K562 (cell line): Measurements from ENCODE around the gene TBC1D17. TPM values are rescaled to one million over a fixed set of nuclear protein-coding genes. Genes with fewer than 3 reads are reported as not detected.

ENCODE experiments used
- BRD9 ChIP-seq: fragments of 450-650 bp; IDR thresholded peaks from 2 replicates; pipeline ENCODE4 v1.6.1; 2018; ENCODE audit warnings: low read depth; ENCODE audit not compliant: partially characterized antibody
- ETS2 ChIP-seq: IDR thresholded peaks from 2 replicates; pipeline ENCODE4 v1.6.1; 2016; ENCODE audit warnings: borderline replicate concordance, missing genetic modification characterization, mild to moderate bottlenecking, moderate library complexity, missing compliant biosample characterization; ENCODE audit not compliant: poor library complexity, severe bottlenecking
- FUS ChIP-seq: fragments of 200-400 bp; formaldehyde crosslinking; optimal IDR thresholded peaks from 2 replicates; pipeline ENCODE3; 2017; ENCODE audit warnings: low read depth, low read length
- KDM4B ChIP-seq, 2 experiments: fragments of 450-650 bp in 1 of 2; sonication (generic) in 1 of 2; IDR thresholded peaks; 2 replicates each; pipeline ENCODE4 v1.6.1; 2016 to 2017; ENCODE audit warnings: borderline replicate concordance in 2 of 2, antibody characterized with exemption in 1 of 2, low read depth in 1 of 2, mild to moderate bottlenecking in 1 of 2
- PCBP1 ChIP-seq: fragments of 200-400 bp; formaldehyde crosslinking; IDR thresholded peaks from 2 replicates; pipeline ENCODE4 v1.6.1; 2018; ENCODE audit warnings: mild to moderate bottlenecking, low read depth, low read length; ENCODE audit not compliant: poor library complexity, severe bottlenecking
- POU5F1 ChIP-seq: fragments of 150-350 bp; IDR thresholded peaks from 2 replicates; pipeline ENCODE4 v1.6.1; 2014; ENCODE audit warnings: borderline replicate concordance, low read length, low read depth, mild to moderate bottlenecking; ENCODE audit not compliant: partially characterized antibody
- PPARD ChIP-seq: fragments of 250-450 bp; sonication (Bioruptor Pico); IDR thresholded peaks from 2 replicates; pipeline ENCODE4 v1.8.0; 2022; ENCODE audit warnings: inconsistent platforms, mild to moderate bottlenecking, moderate library complexity
- RBFOX2 ChIP-seq: fragments of 200-400 bp; formaldehyde crosslinking; IDR thresholded peaks from 2 replicates; pipeline ENCODE4 v1.6.1; 2017; ENCODE audit warnings: low read depth, mild to moderate bottlenecking, low read length, moderate library complexity
- ZBTB40 ChIP-seq, 2 experiments: fragments of 450-650 bp in 1 of 2; sonication (generic) in 1 of 2; formaldehyde crosslinking in 1 of 2; IDR thresholded peaks; 2 replicates each; pipeline versions ENCODE4 v1.7.1 to v1.9.0; 2016 to 2022; ENCODE audit warnings: inconsistent platforms in 1 of 2, mild to moderate bottlenecking in 1 of 2, missing genetic modification reagents in 1 of 2
- ZNF124 ChIP-seq: sonication (generic); formaldehyde crosslinking; IDR thresholded peaks from 2 replicates; pipeline ENCODE4 v1.8.1; 2022; ENCODE audit warnings: missing genetic modification reagents
- ZNF347 ChIP-seq: fragments of 450-650 bp; formaldehyde crosslinking; IDR thresholded peaks from 2 replicates; pipeline ENCODE4 v1.4.0; 2020; ENCODE audit warnings: low read depth, mild to moderate bottlenecking, moderate library complexity
- ZNF780A ChIP-seq: fragments of 250-450 bp; sonication (Bioruptor Pico); IDR thresholded peaks from 2 replicates; pipeline ENCODE4 v1.5.0; 2021; ENCODE audit warnings: mild to moderate bottlenecking
- polyA plus RNA-seq, 8 experiments: library from polyadenylated mRNA; depleted of rRNA in 4 of 8; stranded (reverse) in 5 of 8; unstranded in 3 of 8; fragments of >200 nt; fragmentation: Nextera tagmentation in 2 of 8; fragmentation: Illumina TruSeq in 1 of 8; extraction: Ambion mirVana in 2 of 8; extraction: Trizol in 1 of 8; gene quantifications; 2 replicates each; pipeline versions ENCODE4 v1.2.1 to v1.2.3, GENCODE V29; 2011 to 2014; ENCODE audit warnings: inconsistent platforms in 1 of 8, missing spikeins in 1 of 8
- total RNA-seq, 7 experiments: library from RNA; depleted of rRNA in 6 of 7; stranded (reverse); fragments of >200 nt in 6 of 7; fragmentation: Illumina TruSeq in 2 of 7; extraction: Trizol in 2 of 7; gene quantifications; 2 replicates each; pipeline versions ENCODE4 v1.2.1 to v1.2.3, GENCODE V29; 2011 to 2021; ENCODE audit warnings: low replicate concordance in 1 of 7
- TF ChIP-seq, protein P1 (sequence below): sonication (generic); formaldehyde crosslinking; IDR thresholded peaks from 2 replicates; pipeline ENCODE4 v1.8.1; 2023; ENCODE audit warnings: mild to moderate bottlenecking, missing genetic modification reagents

Gene TBC1D17
- total and polyA plus RNA-seq, 9 of the 15 experiments (the other 6 are each of a cell fraction or from before 2014, with no cell fraction given), result 0.42 to 16.0 (median 3.8) TPM

DNA sequence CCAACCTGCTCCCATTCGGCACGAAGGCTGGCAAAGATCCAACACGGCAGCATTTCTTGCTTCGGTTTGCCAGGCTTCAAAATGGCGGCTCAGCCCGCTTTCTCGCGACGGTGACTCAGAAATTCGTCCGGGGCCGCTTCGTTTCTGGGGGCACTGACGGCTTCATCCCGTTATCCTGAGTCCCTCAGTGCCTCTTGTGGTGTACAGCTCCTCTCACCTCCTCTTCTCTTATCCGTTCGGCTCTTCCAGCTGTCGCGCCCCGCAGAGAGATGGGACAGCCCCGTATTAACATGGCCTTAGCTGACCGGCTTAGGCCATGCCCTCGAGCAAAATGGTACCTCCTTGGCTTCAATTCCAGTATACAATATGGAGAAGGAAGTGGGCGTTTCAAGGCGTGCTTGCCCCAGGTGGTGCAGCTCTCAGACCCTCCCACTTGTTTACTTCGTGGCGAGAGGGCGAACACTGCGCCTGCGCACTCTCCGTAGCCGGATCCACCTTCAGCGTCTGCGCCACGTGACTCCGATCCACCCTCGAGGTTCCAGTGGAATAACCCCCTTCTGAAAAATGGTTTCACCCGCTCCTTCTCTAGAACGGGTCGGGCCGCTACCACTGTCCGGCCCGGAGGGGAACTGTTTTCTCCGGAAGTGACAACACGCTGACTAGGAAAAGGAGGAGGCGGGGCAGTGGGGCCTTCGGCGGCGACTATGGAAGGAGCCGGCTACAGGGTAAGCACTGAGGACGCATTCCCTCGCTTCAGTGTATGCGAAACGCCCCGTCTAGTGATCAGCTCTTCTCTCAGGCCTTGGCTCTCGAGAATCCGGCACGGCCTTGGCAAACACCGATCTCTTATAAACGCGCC is at the start of gene TBC1D17, which contains the start of gene AKT1S1 (continued):
- TF ChIP-seq ZBTB40 (IDR thresholded peaks at IDR 0.05) (peak; percentile 89), ZBTB40 (CRISPR knock-in tag; IDR thresholded peaks at IDR 0.05) (no peak), POU5F1 (peak; percentile 43), PCBP1 (no peak), PPARD (no peak), FUS (no peak), ZNF347 (CRISPR knock-in tag) (no peak), BRD9 (peak; percentile 89), ZNF124 (no peak), ETS2 (no peak), ZNF780A (CRISPR knock-in tag) (no peak), RBFOX2 (peak; percentile 86), KDM4B (IDR thresholded peaks at IDR 0.05; ENCODE audit: borderline replicate concordance in 2 of 2, low read depth in 1 of 2) (peak in 1 of 2 experiments; percentile 85; a peak in 2 of 4 replicates)
- TF ChIP-seq, protein P1, sequence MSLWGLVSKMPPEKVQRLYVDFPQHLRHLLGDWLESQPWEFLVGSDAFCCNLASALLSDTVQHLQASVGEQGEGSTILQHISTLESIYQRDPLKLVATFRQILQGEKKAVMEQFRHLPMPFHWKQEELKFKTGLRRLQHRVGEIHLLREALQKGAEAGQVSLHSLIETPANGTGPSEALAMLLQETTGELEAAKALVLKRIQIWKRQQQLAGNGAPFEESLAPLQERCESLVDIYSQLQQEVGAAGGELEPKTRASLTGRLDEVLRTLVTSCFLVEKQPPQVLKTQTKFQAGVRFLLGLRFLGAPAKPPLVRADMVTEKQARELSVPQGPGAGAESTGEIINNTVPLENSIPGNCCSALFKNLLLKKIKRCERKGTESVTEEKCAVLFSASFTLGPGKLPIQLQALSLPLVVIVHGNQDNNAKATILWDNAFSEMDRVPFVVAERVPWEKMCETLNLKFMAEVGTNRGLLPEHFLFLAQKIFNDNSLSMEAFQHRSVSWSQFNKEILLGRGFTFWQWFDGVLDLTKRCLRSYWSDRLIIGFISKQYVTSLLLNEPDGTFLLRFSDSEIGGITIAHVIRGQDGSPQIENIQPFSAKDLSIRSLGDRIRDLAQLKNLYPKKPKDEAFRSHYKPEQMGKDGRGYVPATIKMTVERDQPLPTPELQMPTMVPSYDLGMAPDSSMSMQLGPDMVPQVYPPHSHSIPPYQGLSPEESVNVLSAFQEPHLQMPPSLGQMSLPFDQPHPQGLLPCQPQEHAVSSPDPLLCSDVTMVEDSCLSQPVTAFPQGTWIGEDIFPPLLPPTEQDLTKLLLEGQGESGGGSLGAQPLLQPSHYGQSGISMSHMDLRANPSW (CRISPR knock-in tag), result 0 out of 2 replicates have a peak, but pooled peaks have one; percentile 42
